K562 (cell line): ENCODE measurements around the gene NR3C2. TPM values are rescaled to one million over a fixed set of nuclear protein-coding genes. Genes with fewer than 3 reads are reported as not detected.

Experiments
- ATAC-seq: fragments of 200-7000 bp; cut with Tn5 transposase; 3 replicates; pipeline ENCODE4 v1.9.1; 2020; ENCODE audit warnings: moderate library complexity
- BruUV-seq: library from RNA; stranded (reverse); fragments of 400-500 nt; replicated peaks from 2 replicates; lab custom pipeline; 2021; lab: Mats Ljungman, UMichigan
- CTCF ChIA-PET: fragments of 300-600 bp; formaldehyde crosslinking; extraction: SDS; loops from one replicate; lab custom pipeline; 2021; ENCODE audit warnings: low intra/inter-chr PET ratio; lab: Yijun Ruan, JAX
- POLR2A ChIA-PET: fragments of 300-600, 350-650 bp; sonication (Branson Sonifier 250); formaldehyde crosslinking; extraction: SDS; loops from one replicate; lab custom pipeline; 2021; ENCODE audit warnings: antibody characterized with exemption, inconsistent platforms; lab: Yijun Ruan, JAX
- DNase-seq, 4 experiments: peaks; one replicate each; pipeline versions ENCODE4 v3.0.0 to v3.0.0-alpha.2; 2011 to 2018; ENCODE audit warnings: low spot score in 3 of 4, mixed read lengths in 3 of 4; ENCODE audit errors: extremely low read depth in 1 of 4
- FAIRE-seq: peaks from 2 replicates; lab custom pipeline; 2011; peaks lifted over from hg19 to GRCh38; lab: Jason Lieb, UNC
- H2AFZ ChIP-seq: 2 replicates; pipeline ENCODE4 v1.6.0; 2011; ENCODE audit warnings: low read depth, low read length, control low read depth, inconsistent platforms
- H3K27ac ChIP-seq: fragments of 200-600 bp; 3 replicates; pipeline ENCODE4 v1.8.0; 2011; ENCODE audit warnings: low read depth, mild to moderate bottlenecking, control low read depth, inconsistent platforms, low read length, moderate library complexity, mixed read lengths; ENCODE audit errors: extremely low read depth
- H3K27me3 ChIP-seq, 2 experiments: fragments of 300-600 bp in 1 of 2; 2 replicates in 1 of 2; 3 replicates in 1 of 2; pipeline versions ENCODE4 v1.6.0 to v1.8.0; 2011; ENCODE audit warnings: inconsistent platforms in 2 of 2, low read length in 2 of 2, mild to moderate bottlenecking in 1 of 2, mixed read lengths in 1 of 2, moderate library complexity in 1 of 2; ENCODE audit not compliant: control insufficient read depth in 2 of 2, insufficient read depth in 2 of 2
- H3K36me3 ChIP-seq: fragments of 300-600 bp; 3 replicates; pipeline ENCODE4 v1.8.0; 2011; ENCODE audit warnings: mild to moderate bottlenecking, low read length, inconsistent platforms; ENCODE audit not compliant: control insufficient read depth, insufficient read depth
- H3K4me1 ChIP-seq, 2 experiments: fragments of 200-600 bp in 1 of 2; replicated peaks in 1 of 2; 2 replicates in 1 of 2; 3 replicates in 1 of 2; pipeline versions ENCODE4 v1.5.1 to v1.8.0; 2011; ENCODE audit warnings: inconsistent platforms in 2 of 2, low read length in 2 of 2, mild to moderate bottlenecking in 1 of 2, mixed read lengths in 1 of 2, moderate library complexity in 1 of 2; ENCODE audit not compliant: control insufficient read depth in 2 of 2, insufficient read depth in 2 of 2
- H3K4me2 ChIP-seq: 2 replicates; pipeline ENCODE4 v1.6.1; 2011; ENCODE audit warnings: low read length, control low read depth, inconsistent platforms, mixed read lengths; ENCODE audit not compliant: insufficient read depth
- H3K4me3 ChIP-seq: fragments of 200-600 bp; sonication (generic), shearing (Covaris generic); 2 replicates; pipeline ENCODE4 v1.5.1; 2016; ENCODE audit warnings: control low read depth, inconsistent platforms
- H3K79me2 ChIP-seq: fragments of 200-600 bp; 3 replicates; pipeline ENCODE4 v1.8.0; 2011; ENCODE audit warnings: low read length, inconsistent platforms; ENCODE audit not compliant: control insufficient read depth, insufficient read depth
- H3K9ac ChIP-seq, 2 experiments: 2 replicates each; pipeline versions ENCODE4 v1.6.0 to v1.6.1; 2011; ENCODE audit warnings: low read depth in 2 of 2, low read length in 2 of 2, control low read depth in 1 of 2, inconsistent platforms in 1 of 2, mild to moderate bottlenecking in 1 of 2, mixed read lengths in 1 of 2; ENCODE audit not compliant: insufficient read depth in 1 of 2
- H3K9me1 ChIP-seq: one replicate; pipeline ENCODE4 v1.6.0; 2011; ENCODE audit warnings: inconsistent platforms, mild to moderate bottlenecking, low read length, moderate library complexity; ENCODE audit not compliant: control insufficient read depth, insufficient read depth
- H3K9me3 ChIP-seq: replicated peaks from 2 replicates; pipeline ENCODE4 v1.5.1; 2011; ENCODE audit warnings: low read depth, low read length, inconsistent platforms; ENCODE audit not compliant: control insufficient read depth, insufficient read depth
- H4K20me1 ChIP-seq: replicated peaks from 2 replicates; pipeline ENCODE4 v1.6.1; 2011; ENCODE audit warnings: low read length, inconsistent platforms, mixed read lengths; ENCODE audit not compliant: control insufficient read depth, insufficient read depth
- CEBPG ChIP-seq, 3 experiments: fragments of 200-800 bp in 1 of 3; sonication (Bioruptor generic) in 1 of 3; sonication (generic) in 1 of 3; formaldehyde crosslinking in 1 of 3; IDR thresholded peaks in 2 of 3; conservative IDR thresholded peaks in 1 of 3; 2 replicates each; pipeline versions ENCODE4 v1.6.1 to v1.8.0; 2016 to 2022; ENCODE audit warnings: missing compliant biosample characterization in 2 of 3, missing genetic modification characterization in 2 of 3, mild to moderate bottlenecking in 1 of 3, missing genetic modification reagents in 1 of 3
- FOSL1 ChIP-seq: fragments of 200-800 bp; sonication (Bioruptor generic); conservative IDR thresholded peaks from 2 replicates; pipeline ENCODE4 v1.6.1; 2016; ENCODE audit warnings: missing genetic modification characterization, missing compliant biosample characterization
- IRF2 ChIP-seq: sonication (generic); formaldehyde crosslinking; IDR thresholded peaks from 2 replicates; pipeline ENCODE4 v1.8.1; 2022; ENCODE audit warnings: mild to moderate bottlenecking, missing genetic modification reagents
- PTBP1 ChIP-seq: fragments of 200-400 bp; formaldehyde crosslinking; IDR thresholded peaks from 2 replicates; pipeline ENCODE4 v1.6.1; 2017; ENCODE audit warnings: low read depth, low read length
- ZNF316 ChIP-seq: fragments of 450-650 bp; IDR thresholded peaks from 2 replicates; pipeline ENCODE4 v1.6.1; 2016
- WGBS: fragments of 100-300 bp; shearing (Covaris generic); methylation state at CpG from one replicate; pipeline ENCODE4 v1.1.6; 2016; ENCODE audit warnings: low coverage, mixed read lengths; ENCODE audit not compliant: insufficient coverage; ENCODE audit errors: missing lambda C conversion rate; 5-methylcytosine and 5-hydroxymethylcytosine counted together
- in situ Hi-C: fragments of 300-500 bp; cut with MboI; formaldehyde crosslinking; loops from 4 replicates; pipeline ENCODE4 v1.15.0; 2018; ENCODE audit warnings: inconsistent platforms, mixed read lengths
- intact Hi-C: fragments of 100-400 bp; cut with micrococcal nuclease; formaldehyde crosslinking; loops from 2 replicates; pipeline ENCODE4 v1.14.2; 2022
- polyA plus RNA-seq, 8 experiments: library from polyadenylated mRNA; depleted of rRNA in 4 of 8; stranded (reverse) in 5 of 8; unstranded in 3 of 8; fragments of >200 nt; fragmentation: Nextera tagmentation in 2 of 8; fragmentation: Illumina TruSeq in 1 of 8; extraction: Ambion mirVana in 2 of 8; extraction: Trizol in 1 of 8; gene quantifications; 2 replicates each; pipeline versions ENCODE4 v1.2.1 to v1.2.3, GENCODE V29; 2011 to 2014; ENCODE audit warnings: inconsistent platforms in 1 of 8, missing spikeins in 1 of 8
- total RNA-seq, 7 experiments: library from RNA; depleted of rRNA in 6 of 7; stranded (reverse); fragments of >200 nt in 6 of 7; fragmentation: Illumina TruSeq in 2 of 7; extraction: Trizol in 2 of 7; gene quantifications; 2 replicates each; pipeline versions ENCODE4 v1.2.1 to v1.2.3, GENCODE V29; 2011 to 2021; ENCODE audit warnings: low replicate concordance in 1 of 7

Gene NR3C2
- total and polyA plus RNA-seq, 9 of the 15 experiments (the other 6 are each of a cell fraction or from before 2014, with no cell fraction given): 0.01 to 0.28 (median 0.16) TPM; not detected in 2

- Histone ChIP-seq H3K4me2 (no peak overlapping the region), H3K9me3 (no peaks in the 10 kb centered on the region), H3K4me1 (no peaks in the 10 kb centered on the region), H3K79me2 (no peaks in the 10 kb centered on the region), H4K20me1 (no peaks in the 10 kb centered on the region), H3K27me3 (no peaks in the 10 kb centered on the region), H3K9me1 (no peaks in the 10 kb centered on the region), H3K4me3 (no peak overlapping the region), H3K36me3 (no peaks in the 10 kb centered on the region), H2AFZ (no peak overlapping the region)
- CTCF ChIA-PET: no interaction called here
- no TSS peak for BruUV-seq
- DNase-seq: no peak
- FAIRE-seq: no peak
- intact Hi-C loops: no loop called here
- no peak for ATAC-seq
- POLR2A ChIA-PET: no interaction called here
- TF ChIP-seq FOSL1 (tag): no peak
- no peak for TF ChIP-seq ZNF316
- no peak for TF ChIP-seq IRF2 (CRISPR knock-in tag)
- no peak for TF ChIP-seq PTBP1
- TF ChIP-seq CEBPG (CRISPR knock-in tag; IDR thresholded peaks at IDR 0.05): no peak
- TF ChIP-seq CEBPG (tag; conservative IDR thresholded peaks at IDR 0.05 in 1 of 2, IDR thresholded peaks at IDR 0.05 in 1 of 2): no peak
- TF ChIP-seq, all 486 proteins: peak for 0
- in situ Hi-C loops: no loop called here
- Histone ChIP-seq H3K9ac (no peak overlapping the region), H3K27ac (no peak overlapping the region)
- 2% methylated on average over 9 of the region's 9 CpGs for WGBS
Observed at GRCh38 chr4:148044089-148044911, 397.9 kb downstream of the NR3C2 start.
